WERI-Rb-1 (cell line): ENCODE results near the gene RABGAP1L.

ENCODE experiments used
- DNase-seq: peaks from one replicate; pipeline ENCODE4 v3.0.0-alpha.2; 2020
- H3K27ac ChIP-seq: fragments of 250-450 bp; sonication (Bioruptor Pico); 2 replicates; pipeline ENCODE4 v1.5.1; 2020; ENCODE audit warnings: mild to moderate bottlenecking, moderate library complexity
- H3K27me3 ChIP-seq: fragments of 250-450 bp; sonication (Bioruptor Pico); 2 replicates; pipeline ENCODE4 v1.5.1; 2021; ENCODE audit warnings: mild to moderate bottlenecking, low read depth, moderate library complexity; ENCODE audit not compliant: insufficient read depth, severe bottlenecking
- H3K36me3 ChIP-seq: fragments of 250-450 bp; sonication (Bioruptor Pico); 2 replicates; pipeline ENCODE4 v1.5.1; 2020; ENCODE audit warnings: mild to moderate bottlenecking, moderate library complexity
- H3K4me3 ChIP-seq: 2 replicates; pipeline ENCODE4 v1.5.1; 2011; ENCODE audit warnings: low read depth, mild to moderate bottlenecking, control low read depth, low read length
- H3K9me3 ChIP-seq: fragments of 250-450 bp; sonication (Bioruptor Pico); 2 replicates; pipeline ENCODE4 v1.5.1; 2021; ENCODE audit warnings: mild to moderate bottlenecking, moderate library complexity; ENCODE audit not compliant: severe bottlenecking
- CTCF ChIP-seq: IDR thresholded peaks from 2 replicates; pipeline ENCODE4 v1.5.1; 2011; ENCODE audit warnings: low read depth, mild to moderate bottlenecking, control low read depth, inconsistent platforms, low read length

Gene RABGAP1L

DNA sequence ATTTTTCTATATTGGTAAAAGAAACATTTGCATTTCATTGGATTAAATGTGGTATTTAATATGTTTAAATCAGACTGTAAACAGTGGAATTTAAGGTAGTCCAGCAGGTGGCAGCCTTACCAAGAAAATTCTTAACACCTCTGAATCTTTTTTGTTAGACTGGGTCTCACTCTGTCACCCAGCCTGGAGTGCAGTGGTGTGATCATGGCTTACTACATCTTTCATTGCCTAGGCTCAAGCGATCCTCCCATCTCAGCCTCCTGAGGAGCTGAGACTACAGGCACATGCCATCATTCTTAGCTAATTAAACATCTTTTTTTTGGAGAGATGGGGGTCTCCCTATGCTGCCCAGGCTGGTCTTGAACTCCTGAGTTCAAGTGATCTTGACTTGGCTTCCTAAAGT, 98.8 kb downstream of the RABGAP1L start:
- H3K27ac ChIP-seq: no peak overlapping the region
- H3K27me3 ChIP-seq: no peaks in the 10 kb centered on the region
- no peak overlapping the region for H3K4me3 ChIP-seq
- peak; percentile 53 for TF ChIP-seq CTCF
- peak; percentile 54 for DNase-seq
- no peaks in the 10 kb centered on the region for H3K36me3 ChIP-seq
- no peaks in the 10 kb centered on the region for H3K9me3 ChIP-seq

DNA sequence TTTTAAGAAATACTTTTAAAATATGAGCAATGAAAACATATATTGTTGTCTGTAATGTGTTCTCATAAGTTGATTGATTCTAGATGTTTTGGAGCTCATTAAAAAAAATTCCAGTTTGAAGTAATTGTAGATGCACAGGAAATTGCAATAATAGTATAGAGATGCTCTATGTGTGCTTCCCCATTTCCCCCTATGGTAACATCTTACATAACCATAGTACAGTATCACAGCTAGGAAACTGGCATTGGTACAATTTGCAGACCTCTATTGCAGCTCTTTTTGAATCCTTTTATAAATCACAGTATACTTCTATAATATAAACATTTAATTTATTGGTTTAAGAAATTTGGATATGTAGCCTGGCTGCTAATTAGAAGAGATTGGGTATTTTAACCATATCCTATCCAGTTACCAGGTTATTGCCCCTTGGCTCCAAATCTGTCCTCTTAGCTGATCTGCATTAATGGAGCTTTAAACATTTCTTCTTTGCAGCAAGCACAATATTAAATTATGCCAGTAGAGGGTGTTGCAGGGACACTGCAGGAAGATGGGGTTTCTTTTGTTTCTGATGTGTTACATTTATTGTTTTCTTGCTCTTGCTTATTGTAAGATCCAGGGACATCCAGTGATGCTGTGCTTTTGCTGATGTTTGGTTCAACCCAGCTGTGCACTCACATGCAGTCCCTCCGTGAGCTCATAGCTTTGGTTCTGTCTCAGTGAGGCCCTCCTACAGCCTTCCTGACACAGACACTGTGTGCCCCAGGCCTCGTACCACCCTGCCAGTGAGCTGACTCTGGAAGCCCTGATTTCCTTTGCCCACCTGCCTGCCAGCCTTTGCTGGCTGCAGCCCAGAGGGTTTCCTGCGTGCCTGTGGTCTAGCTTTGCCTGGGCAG, 103.3 kb downstream of the RABGAP1L start:
- Histone ChIP-seq H3K27ac (no peak overlapping the region), H3K27me3 (no peaks in the 10 kb centered on the region), H3K36me3 (no peaks in the 10 kb centered on the region), H3K4me3 (no peak overlapping the region), H3K9me3 (no peaks in the 10 kb centered on the region)
- no peak for DNase-seq
- peak; percentile 72 for TF ChIP-seq CTCF

GRCh38 chr1:174265282-174265681, 106.0 kb downstream of the RABGAP1L start:
- no peak for TF ChIP-seq CTCF
- H3K27ac ChIP-seq: no peak overlapping the region
- no peaks in the 10 kb centered on the region for H3K36me3 ChIP-seq
- no peaks in the 10 kb centered on the region for H3K27me3 ChIP-seq
- no peak overlapping the region for H3K4me3 ChIP-seq
- DNase-seq: no peak
- no peaks in the 10 kb centered on the region for H3K9me3 ChIP-seq

DNA sequence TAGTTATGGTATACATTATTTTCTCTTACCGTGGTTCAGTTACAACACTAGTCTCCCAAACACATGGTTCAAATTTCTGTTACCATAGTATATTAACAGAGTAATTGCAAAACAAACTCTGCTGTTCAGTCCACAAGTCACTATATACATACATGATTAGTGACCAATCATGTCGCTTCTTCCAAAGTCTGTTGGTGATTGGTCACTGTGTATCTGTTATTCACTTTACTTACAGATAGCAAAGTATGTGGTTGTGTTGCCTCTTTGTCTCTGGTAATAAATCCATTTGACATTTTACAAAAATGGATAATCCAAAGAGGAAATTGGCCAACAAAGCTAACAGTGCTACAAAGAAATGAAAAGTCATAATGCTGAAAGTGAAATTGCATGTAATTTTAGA, 107.2 kb downstream of the RABGAP1L start:
- TF ChIP-seq CTCF: no peak
- no peak overlapping the region for H3K27ac ChIP-seq
- DNase-seq: no peak
- no peak overlapping the region for H3K4me3 ChIP-seq
- no peaks in the 10 kb centered on the region for H3K36me3 ChIP-seq
- H3K9me3 ChIP-seq: no peaks in the 10 kb centered on the region
- H3K27me3 ChIP-seq: no peaks in the 10 kb centered on the region

DNA sequence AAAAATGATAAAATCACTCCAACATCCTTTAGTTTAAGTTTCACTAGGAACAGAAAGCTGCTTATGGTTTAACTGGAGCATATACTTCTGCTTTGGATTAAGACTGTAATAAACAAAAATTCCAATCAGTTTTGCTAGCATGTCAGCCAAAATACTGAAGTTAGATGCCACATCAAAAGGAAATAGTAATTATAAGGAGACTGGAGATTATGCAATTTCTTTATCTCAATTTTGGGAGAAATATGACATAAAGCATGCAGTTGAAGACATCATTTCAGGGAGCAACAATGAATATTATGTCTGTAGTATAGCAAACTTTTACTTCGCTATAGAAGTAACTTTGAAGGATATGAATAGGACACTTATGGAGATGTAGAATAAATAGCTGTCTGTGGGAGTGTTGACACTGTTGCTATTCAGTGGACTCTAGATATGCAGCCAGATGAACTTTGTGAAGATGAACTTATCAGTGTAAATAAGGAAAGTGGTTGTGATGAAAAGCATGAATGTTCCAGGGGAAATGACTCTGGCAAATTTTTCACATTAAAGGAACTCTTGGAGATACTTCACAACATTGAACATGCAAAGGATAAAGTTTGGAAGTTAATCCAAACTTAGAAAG, 107.8 kb downstream of the RABGAP1L start:
- DNase-seq: no peak
- Histone ChIP-seq H3K4me3 (no peak overlapping the region), H3K27ac (no peak overlapping the region), H3K27me3 (no peaks in the 10 kb centered on the region), H3K9me3 (no peaks in the 10 kb centered on the region), H3K36me3 (no peaks in the 10 kb centered on the region)
- no peak for TF ChIP-seq CTCF
